Muscle of leg (tissue), 11 donors: ENCODE data around the gene TACC2. TPM values are rescaled to one million over a fixed set of nuclear protein-coding genes. Genes with fewer than 3 reads are reported as not detected.

Source experiments
- DNase-seq: peaks from one replicate; pipeline ENCODE4 v3.0.0; 2013
- H3K27ac ChIP-seq: one replicate; pipeline ENCODE4 v1.5.1; 2013; ENCODE audit warnings: mild to moderate bottlenecking, low read length, control low read depth
- H3K27me3 ChIP-seq: one replicate; pipeline ENCODE4 v1.6.1; 2013; ENCODE audit warnings: low read length; ENCODE audit not compliant: control insufficient read depth, insufficient read depth
- H3K36me3 ChIP-seq: one replicate; pipeline ENCODE4 v1.6.1; 2013; ENCODE audit warnings: low read length; ENCODE audit not compliant: control insufficient read depth, insufficient read depth
- H3K4me1 ChIP-seq: one replicate; pipeline ENCODE4 v1.6.1; 2013; ENCODE audit warnings: low read length; ENCODE audit not compliant: control insufficient read depth, insufficient read depth
- H3K4me3 ChIP-seq: one replicate; pipeline ENCODE4 v1.5.1; 2013; ENCODE audit warnings: low read length, control low read depth
- H3K9me3 ChIP-seq: replicated peaks from 2 replicates; pipeline ENCODE4 v1.6.1; 2013; ENCODE audit warnings: low read depth, low read length; ENCODE audit not compliant: control insufficient read depth
- WGBS: methylation state at CpG from one replicate; pipeline ENCODE4 v1.1.5; 2013; ENCODE audit warnings: missing lambda C conversion rate; ENCODE audit not compliant: insufficient coverage; 5-methylcytosine and 5-hydroxymethylcytosine counted together
- polyA plus RNA-seq, 8 donors: library from polyadenylated mRNA; unstranded; fragments of 120-200 nt; gene quantifications; one replicate each; pipeline versions ENCODE4 v1.2.1 to v1.2.3, GENCODE V29; 2013; ENCODE audit warnings: inconsistent platforms in 1 of 8, low replicate concordance in 1 of 8; ENCODE audit not compliant: insufficient read length in 8 of 8, insufficient read depth in 1 of 8
- total RNA-seq: library from RNA; stranded (reverse); fragments of 120-200 nt; gene quantifications from one replicate; pipeline ENCODE4 v1.2.4, GENCODE V29; 2013

The TACC2 gene
- total and polyA plus RNA-seq, 9 donors, result 53.6 to 132 (median 104) TPM

GRCh38 chr10:122077311-122077875 lies 88.4 kb downstream of the TACC2 start:
- H3K4me1 ChIP-seq, result peaks cover 18% of the 10 kb centered on the region
- no peaks in the 10 kb centered on the region for H3K36me3 ChIP-seq
- H3K4me3 ChIP-seq, result no peak overlapping the region
- H3K9me3 ChIP-seq, result no peaks in the 10 kb centered on the region
- H3K27me3 ChIP-seq, result no peaks in the 10 kb centered on the region
- H3K27ac ChIP-seq, result no peak overlapping the region
- DNase-seq, result no peak
- 96% methylated on average over 4 of the region's 10 CpGs for WGBS

- Histone ChIP-seq H3K27ac (no peak overlapping the region), H3K4me1 (peaks cover 25% of the 10 kb centered on the region), H3K27me3 (no peaks in the 10 kb centered on the region), H3K36me3 (no peaks in the 10 kb centered on the region), H3K9me3 (no peaks in the 10 kb centered on the region), H3K4me3 (no peak overlapping the region)
- no peak for DNase-seq
- WGBS, result 31% methylated on average over 3 of the region's 3 CpGs
Observed at GRCh38 chr10:122078326-122078725, 89.4 kb downstream of the TACC2 start.

- 14% methylated on average over 5 of the region's 13 CpGs for WGBS
- H3K9me3 ChIP-seq, result no peaks in the 10 kb centered on the region
- peaks cover 32% of the 10 kb centered on the region for H3K4me1 ChIP-seq
- peak overlapping the region; percentile 75 for H3K27ac ChIP-seq
- no peaks in the 10 kb centered on the region for H3K36me3 ChIP-seq
- H3K4me3 ChIP-seq, result no peak overlapping the region
- DNase-seq, result peak; percentile 93
- H3K27me3 ChIP-seq, result no peaks in the 10 kb centered on the region
Observed at GRCh38 chr10:122078965-122079795, 90.2 kb downstream of the TACC2 start.

- H3K27me3 ChIP-seq, result peaks cover 7% of the 10 kb centered on the region
- no peaks in the 10 kb centered on the region for H3K9me3 ChIP-seq
- H3K27ac ChIP-seq, result no peak overlapping the region
- H3K4me3 ChIP-seq, result no peak overlapping the region
- no peak for DNase-seq
- 86% methylated on average over 18 of the region's 21 CpGs for WGBS
- peaks cover 6% of the 10 kb centered on the region for H3K36me3 ChIP-seq
- H3K4me1 ChIP-seq, result peaks cover 61% of the 10 kb centered on the region
Observed at GRCh38 chr10:122082616-122083477, 93.9 kb downstream of the TACC2 start.

GRCh38 chr10:122083478-122084025 lies 94.6 kb downstream of the TACC2 start:
- Histone ChIP-seq H3K4me3 (no peak overlapping the region), H3K36me3 (peaks cover 6% of the 10 kb centered on the region), H3K27me3 (peaks cover 7% of the 10 kb centered on the region), H3K27ac (no peak overlapping the region), H3K4me1 (peaks cover 57% of the 10 kb centered on the region), H3K9me3 (no peaks in the 10 kb centered on the region)
- DNase-seq, result no peak
- WGBS, result 76% methylated on average over 8 of the region's 9 CpGs

- Histone ChIP-seq H3K4me3 (no peak overlapping the region), H3K27ac (no peak overlapping the region), H3K27me3 (peaks cover 7% of the 10 kb centered on the region), H3K4me1 (peaks cover 56% of the 10 kb centered on the region), H3K9me3 (no peaks in the 10 kb centered on the region), H3K36me3 (peaks cover 8% of the 10 kb centered on the region)
- DNase-seq, result no peak
- WGBS, result 87% methylated on average over 11 of the region's 15 CpGs
Observed at GRCh38 chr10:122084286-122085041, 95.5 kb downstream of the TACC2 start.

GRCh38 chr10:122085423-122085911 lies 96.5 kb downstream of the TACC2 start:
- no peak overlapping the region for H3K4me3 ChIP-seq
- H3K27me3 ChIP-seq, result peaks cover 7% of the 10 kb centered on the region
- DNase-seq, result no peak
- H3K9me3 ChIP-seq, result no peaks in the 10 kb centered on the region
- H3K36me3 ChIP-seq, result peaks cover 8% of the 10 kb centered on the region
- peaks cover 51% of the 10 kb centered on the region for H3K4me1 ChIP-seq
- WGBS, result 92% methylated on average over 8 of the region's 8 CpGs
- no peak overlapping the region for H3K27ac ChIP-seq

GRCh38 chr10:122086416-122087240 lies 97.7 kb downstream of the TACC2 start:
- peaks cover 7% of the 10 kb centered on the region for H3K27me3 ChIP-seq
- 64% methylated on average over 4 of the region's 9 CpGs for WGBS

GRCh38 chr10:122087436-122087835 lies 98.5 kb downstream of the TACC2 start:
- WGBS, result 88% methylated on average over 9 of the region's 9 CpGs
- peaks cover 7% of the 10 kb centered on the region for H3K27me3 ChIP-seq
- DNase-seq, result no peak

More at GRCh38 chr10:122086416-122087240, 97.7 kb downstream of the TACC2 start:
- Histone ChIP-seq H3K9me3 (no peaks in the 10 kb centered on the region), H3K4me1 (peaks cover 51% of the 10 kb centered on the region), H3K36me3 (peaks cover 8% of the 10 kb centered on the region), H3K27ac (no peak overlapping the region), H3K4me3 (no peak overlapping the region)
- no peak for DNase-seq

More at GRCh38 chr10:122087436-122087835, 98.5 kb downstream of the TACC2 start:
- Histone ChIP-seq H3K9me3 (no peaks in the 10 kb centered on the region), H3K36me3 (peaks cover 8% of the 10 kb centered on the region), H3K4me3 (no peak overlapping the region), H3K27ac (no peak overlapping the region), H3K4me1 (peaks cover 51% of the 10 kb centered on the region)
